Stimulated activated CD4-positive, alpha-beta T cell treated with anti-CD3 and anti-CD28 coated beads, Interleukin-12 subunit alpha, Interleukin-12 subunit beta, amount 100 ng/mL, for 24 hours (primary cell): Measurements from ENCODE around the gene NBEA.

Experiments
- DNase-seq, 2 experiments: peaks; one replicate each; pipeline ENCODE4 v3.0.0-alpha.2; 2020; ENCODE audit warnings: low read depth in 2 of 2

NBEA gene

GRCh38 chr13:35501661-35502235 is 559.7 kb downstream of the NBEA start:
- DNase-seq, result no peak

GRCh38 chr13:35502456-35502855 is 560.4 kb downstream of the NBEA start:
- DNase-seq, result no peak

DNA sequence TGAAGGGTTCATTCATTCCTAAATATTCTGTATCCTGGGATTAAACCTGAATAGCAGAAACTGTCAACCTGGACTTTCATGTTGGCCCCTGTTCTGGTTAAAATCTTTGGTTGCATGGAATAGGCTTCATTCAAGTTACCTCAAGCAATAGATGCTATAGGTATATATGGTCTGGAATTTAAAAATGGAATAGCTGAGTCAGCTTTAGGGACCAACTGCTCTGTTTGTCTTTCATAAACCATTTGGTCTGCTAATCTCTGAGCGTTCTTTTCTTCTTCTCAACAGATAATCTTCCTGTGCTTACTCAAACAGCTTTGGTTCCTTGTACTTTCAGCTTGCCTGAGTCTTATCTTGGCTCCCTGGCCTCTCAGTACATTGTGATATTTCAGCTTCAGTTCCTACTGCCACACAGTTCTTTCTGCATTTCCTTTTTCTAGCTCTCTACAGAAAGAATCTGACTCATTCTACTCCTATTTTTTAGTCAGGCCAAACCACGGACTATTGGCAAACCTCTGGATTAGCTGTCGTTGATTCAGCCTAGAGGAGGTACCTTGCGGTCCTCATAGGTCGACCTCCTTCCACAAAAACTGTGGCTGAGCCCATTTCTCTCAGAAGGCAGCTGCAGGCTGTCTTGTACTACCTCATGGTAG is 570.3 kb downstream of the NBEA start:
- no peak for DNase-seq

- no peak for DNase-seq
These were observed 572.0 kb downstream of the NBEA start for GRCh38 chr13:35514061-35514477.

GRCh38 chr13:35514801-35515502 is 572.9 kb downstream of the NBEA start:
- no peak for DNase-seq

DNA sequence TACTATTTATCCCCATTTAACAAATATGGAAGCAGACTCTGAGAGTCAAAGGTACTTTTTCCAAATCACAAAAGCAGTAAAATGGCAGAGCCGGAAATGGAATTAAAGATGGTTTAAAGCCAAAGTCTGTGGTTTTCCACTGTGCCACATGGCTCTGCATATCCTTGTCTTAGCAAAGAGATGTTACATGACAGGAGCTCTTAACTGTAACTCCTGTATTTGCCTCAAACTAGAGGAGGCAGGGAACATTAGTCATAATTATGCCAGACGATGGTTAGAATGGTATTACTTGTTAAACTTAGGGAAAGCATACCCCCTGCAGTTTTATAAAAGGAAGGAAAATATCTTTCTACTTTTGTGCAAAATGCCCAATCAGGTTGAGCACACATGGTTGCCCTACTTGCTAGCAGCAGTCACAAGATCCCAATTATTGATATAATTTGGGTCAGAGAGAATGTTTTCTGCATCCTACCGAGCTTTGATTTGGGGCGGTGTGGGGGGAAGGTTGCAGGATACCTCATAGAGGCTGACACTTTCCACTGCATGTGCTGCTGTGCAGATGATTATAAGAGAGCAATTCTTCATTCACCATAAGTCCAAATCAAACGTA is 576.4 kb downstream of the NBEA start:
- no peak for DNase-seq

- DNase-seq, result no peak
These were observed 582.1 kb downstream of the NBEA start for GRCh38 chr13:35524171-35524570.

DNA sequence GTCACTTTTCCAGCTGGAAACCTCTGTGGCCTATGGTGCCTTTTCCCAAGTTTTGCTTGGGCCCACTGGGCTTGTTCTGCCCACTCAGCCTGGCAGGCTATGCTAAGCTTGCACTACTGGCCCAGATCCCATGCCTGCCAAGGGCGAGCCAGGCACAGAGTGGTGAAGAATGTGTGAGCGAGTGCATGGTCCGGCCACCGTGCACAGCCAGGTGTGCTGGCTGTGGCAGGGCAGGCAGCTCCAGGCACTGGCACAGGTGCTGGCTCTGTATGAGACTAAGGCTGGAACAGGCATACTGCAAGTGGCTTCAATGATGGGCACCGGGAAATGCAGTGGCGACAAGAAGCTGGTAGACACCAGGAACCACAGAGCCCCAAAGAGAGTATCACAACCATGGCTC is 584.5 kb downstream of the NBEA start:
- DNase-seq, result no peak

DNA sequence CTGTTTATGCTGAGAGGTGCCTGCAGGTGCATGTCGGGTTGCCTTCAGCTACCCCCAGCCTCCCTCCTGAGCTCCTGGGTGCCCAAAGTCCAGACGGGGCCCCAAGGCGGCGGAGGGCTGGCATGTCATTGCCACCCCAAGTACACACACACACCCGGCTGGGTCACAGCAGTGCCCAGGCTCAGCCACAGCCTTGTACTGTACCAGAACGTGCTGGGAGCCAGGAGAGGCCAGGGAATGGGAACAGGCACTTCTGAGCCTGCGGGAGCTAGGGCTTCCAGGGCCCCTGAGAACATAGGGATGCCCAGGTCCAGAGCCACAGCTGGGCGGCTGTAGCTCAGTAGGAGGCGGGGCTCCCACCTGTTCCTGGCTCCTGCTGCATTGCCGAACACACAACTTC is 585.4 kb downstream of the NBEA start:
- DNase-seq, result no peak

DNA sequence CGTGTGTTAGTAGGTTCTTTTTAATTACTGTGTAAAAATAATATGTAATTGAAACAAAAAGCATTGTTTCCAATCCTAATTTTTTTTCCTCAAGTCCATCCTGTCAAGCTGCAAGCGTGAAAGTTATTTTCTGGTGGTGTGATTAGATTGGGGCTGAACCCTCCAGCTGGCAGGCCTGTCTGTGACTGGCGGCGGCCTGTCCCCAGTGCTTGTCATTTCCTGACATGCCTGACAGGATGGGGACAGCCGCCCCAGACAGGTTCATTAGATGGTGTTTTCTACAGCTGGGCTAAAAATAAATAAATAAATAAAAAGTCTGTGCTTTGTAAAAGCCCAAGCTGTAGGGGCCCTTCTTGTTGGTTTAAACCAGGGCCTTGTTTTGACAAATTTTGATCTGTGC is 588.1 kb downstream of the NBEA start:
- no peak for DNase-seq

DNA sequence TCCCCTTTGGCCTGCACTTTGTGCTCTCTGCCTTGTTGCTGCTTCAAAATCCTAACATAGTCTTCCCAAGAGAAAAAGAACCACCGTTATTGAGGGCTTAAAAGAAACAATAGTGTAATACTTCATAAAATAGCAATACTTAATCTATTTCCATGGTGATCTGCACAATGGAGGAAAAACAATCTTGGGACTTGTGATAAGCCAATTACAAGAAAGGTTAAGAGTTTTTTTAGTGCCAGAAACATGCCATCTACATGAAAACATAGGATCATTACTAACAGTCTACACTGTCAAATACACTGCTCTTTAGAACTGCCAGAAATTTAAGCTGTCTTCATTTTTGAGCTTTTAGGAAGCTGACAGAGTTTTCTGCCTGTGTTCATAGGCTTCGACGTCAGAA is 588.5 kb downstream of the NBEA start:
- DNase-seq, result no peak

GRCh38 chr13:35531526-35531925 is 589.5 kb downstream of the NBEA start:
- DNase-seq, result no peak

DNA sequence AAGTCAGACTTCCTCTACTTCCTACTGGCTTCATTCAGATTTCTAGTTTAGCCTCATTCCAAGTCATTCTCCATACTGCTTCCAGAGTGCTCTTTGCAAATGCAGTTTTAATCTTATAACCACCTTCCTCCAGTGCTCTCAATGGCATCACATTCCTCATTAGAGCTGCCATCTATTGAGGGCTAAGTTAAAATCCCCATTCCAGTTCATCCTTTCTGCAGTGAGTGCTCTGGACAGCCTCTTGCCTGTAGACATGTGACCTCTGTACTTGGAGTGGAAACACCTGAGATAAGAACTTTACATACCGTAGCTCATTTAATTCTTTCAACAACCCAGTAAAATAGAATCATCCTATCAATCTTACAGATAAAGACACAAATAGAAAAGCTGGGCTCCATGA is 592.3 kb downstream of the NBEA start:
- DNase-seq, result no peak

DNA sequence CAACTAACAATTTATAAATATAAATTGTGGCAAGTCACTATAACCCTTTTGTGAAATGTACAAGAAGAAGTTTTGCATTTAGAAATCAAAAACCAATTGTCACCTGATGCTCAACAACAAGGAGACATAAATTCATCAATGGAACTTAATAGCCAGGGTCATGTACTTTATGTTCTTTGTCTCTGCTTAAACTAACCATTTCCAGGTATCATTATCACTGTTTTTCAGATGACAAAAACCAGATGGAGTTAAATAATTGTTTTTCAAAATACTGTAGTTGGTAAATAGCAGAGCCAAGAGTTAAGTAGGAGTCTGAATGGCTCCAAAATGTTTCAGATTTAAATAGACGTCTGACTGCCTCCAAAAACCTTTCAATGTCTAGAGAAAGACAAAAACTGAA is 606.7 kb downstream of the NBEA start:
- no peak for DNase-seq

GRCh38 chr13:35549481-35549880 is 607.4 kb downstream of the NBEA start:
- no peak for DNase-seq

- no peak for DNase-seq
These were observed 610.2 kb downstream of the NBEA start for GRCh38 chr13:35552172-35552844.

DNA sequence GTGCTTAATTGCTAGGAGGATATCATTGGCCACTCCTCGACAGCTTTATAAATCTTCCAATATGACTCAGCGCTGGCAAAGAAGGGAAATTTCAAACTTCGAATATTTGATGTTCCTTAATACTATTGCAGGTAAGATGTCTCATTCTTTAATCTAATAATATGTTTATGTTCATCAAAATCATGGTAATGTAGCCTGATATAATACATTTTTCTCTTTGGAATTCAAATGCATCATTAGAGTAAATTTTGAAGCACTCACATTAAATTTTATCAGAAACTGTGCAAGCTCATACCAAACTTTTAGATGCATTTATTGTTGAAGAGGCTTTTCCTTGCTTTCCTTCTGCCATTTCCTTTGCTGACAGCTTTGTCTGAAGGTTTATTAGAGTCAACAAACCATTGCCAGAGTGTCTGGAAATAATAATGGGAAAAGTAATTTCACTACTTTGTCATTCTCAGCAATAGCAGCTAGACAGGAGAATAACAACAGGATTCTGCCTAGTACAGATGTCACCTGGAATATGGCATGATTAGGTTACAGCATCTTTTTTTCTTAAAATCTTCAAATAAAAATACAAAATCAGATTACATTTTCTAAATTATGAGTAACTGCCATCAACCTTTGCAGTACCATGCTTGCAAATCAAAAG is 613.0 kb downstream of the NBEA start:
- no peak for DNase-seq

DNA sequence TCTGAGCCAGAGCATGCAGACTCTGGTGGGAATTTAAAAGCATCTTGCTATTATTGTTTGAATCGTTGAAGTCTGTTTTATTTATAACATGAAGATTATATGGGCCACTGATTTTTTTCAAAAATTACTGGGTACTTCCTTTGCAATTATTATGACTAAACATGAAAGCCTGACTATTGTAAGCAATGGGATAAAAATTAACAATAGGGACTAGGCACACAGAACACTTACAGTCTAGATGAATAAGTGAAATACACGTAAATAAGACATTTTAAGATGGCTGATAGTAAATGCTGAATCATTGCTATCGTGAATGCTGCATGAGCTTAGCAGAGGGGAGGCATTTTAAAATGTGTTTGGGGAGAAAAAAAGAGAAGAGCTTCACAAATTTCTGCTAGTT is 615.4 kb downstream of the NBEA start:
- DNase-seq, result no peak

GRCh38 chr13:35561540-35561939 is 619.5 kb downstream of the NBEA start:
- DNase-seq, result no peak

GRCh38 chr13:35565273-35565672 is 623.2 kb downstream of the NBEA start:
- no peak for DNase-seq

DNA sequence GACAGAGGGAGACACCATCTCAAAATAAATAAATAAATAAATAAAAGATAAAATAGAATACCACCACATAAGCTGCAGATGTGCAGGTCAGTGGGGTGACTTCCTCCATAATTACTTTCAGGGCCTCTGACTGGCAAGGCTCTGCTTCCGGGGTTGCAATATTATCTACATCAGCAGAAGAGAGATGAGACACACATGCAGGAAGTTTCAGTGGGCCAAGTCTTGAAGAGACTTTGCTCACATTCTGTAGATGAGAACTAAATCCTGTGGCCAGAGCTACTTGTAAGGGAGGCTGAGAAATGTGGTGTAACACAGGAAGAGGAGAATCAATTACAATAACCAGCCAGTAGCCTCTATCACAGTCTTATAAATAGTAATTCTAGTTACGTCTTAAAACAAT is 624.3 kb downstream of the NBEA start:
- DNase-seq, result no peak
